ENCODE measurements around the gene KCNH8. TPM values are rescaled to one million over a fixed set of nuclear protein-coding genes. Genes with fewer than 3 reads are reported as not detected.

The KCNH8 gene
- polyA plus RNA-seq, 3 donors: 0.03 TPM; not detected in 2

DNA sequence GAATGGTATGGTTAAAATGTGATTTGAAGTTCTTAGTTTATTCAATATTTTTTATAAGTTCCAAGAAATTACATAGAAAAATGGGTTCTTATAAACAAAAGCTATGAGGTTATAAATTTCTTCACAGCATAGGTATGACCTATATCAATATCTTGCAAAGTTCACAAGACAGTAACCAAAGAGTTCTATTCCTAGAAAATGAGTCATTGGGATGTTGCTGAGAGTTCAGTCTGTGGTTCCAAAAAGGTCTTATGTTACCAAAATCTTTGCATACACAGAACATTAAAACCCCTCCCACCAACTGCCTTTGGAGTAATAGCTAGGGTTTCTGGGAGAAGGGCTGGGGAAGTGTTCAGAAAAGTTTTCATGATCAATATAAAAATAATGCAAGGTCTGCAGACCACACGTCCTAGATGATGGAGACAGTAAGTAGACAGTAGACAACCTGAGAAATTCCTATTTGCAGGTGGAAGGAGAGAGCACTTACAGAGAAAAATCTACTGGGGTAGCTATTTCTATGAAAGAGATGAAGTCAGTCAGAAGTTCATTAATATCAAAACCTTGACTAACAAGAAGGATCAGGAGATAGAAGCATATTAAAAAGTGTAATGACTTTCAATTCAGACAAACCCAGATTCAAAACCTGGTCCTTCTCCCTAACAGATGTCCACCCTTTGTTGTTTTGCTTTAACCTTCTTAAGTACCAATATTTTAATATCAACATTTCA is 279.3 kb downstream of the KCNH8 start:
- peaks cover 0 to 1% (median 0%) of the 10 kb centered on the region in 3 donors for H3K27me3 Mint-ChIP-seq (ENCODE audit: low read depth in 3 of 3)
- no peaks in the 10 kb centered on the region for H3K4me1 ChIP-seq (ENCODE audit: control insufficient read depth in 1 of 2, insufficient read depth in 2 of 2, low read length in 2 of 2)
- DNase-seq: no peak
- H3K36me3 Mint-ChIP-seq: no peaks in the 10 kb centered on the region
- H3K27ac Mint-ChIP-seq: no peak overlapping the region
- TF ChIP-seq, protein P1, sequence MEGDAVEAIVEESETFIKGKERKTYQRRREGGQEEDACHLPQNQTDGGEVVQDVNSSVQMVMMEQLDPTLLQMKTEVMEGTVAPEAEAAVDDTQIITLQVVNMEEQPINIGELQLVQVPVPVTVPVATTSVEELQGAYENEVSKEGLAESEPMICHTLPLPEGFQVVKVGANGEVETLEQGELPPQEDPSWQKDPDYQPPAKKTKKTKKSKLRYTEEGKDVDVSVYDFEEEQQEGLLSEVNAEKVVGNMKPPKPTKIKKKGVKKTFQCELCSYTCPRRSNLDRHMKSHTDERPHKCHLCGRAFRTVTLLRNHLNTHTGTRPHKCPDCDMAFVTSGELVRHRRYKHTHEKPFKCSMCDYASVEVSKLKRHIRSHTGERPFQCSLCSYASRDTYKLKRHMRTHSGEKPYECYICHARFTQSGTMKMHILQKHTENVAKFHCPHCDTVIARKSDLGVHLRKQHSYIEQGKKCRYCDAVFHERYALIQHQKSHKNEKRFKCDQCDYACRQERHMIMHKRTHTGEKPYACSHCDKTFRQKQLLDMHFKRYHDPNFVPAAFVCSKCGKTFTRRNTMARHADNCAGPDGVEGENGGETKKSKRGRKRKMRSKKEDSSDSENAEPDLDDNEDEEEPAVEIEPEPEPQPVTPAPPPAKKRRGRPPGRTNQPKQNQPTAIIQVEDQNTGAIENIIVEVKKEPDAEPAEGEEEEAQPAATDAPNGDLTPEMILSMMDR (IDR thresholded peaks at IDR 0.05): no peak
- H3K4me3 ChIP-seq (replicated peaks in 1 of 3; ENCODE audit: low read depth in 2 of 3, low read length in 3 of 3): no peak overlapping the region
- no peaks in the 10 kb centered on the region for H3K27me3 ChIP-seq (ENCODE audit: control insufficient read depth in 2 of 2, insufficient read depth in 2 of 2, low read length in 2 of 2)
- no peaks in the 10 kb centered on the region for H3K9me3 ChIP-seq (replicated peaks in 1 of 2; ENCODE audit: control insufficient read depth in 1 of 2, insufficient read depth in 1 of 2, low read length in 2 of 2)
- intact Hi-C loops (cut with micrococcal nuclease): no loop called here
- H2AFZ ChIP-seq (ENCODE audit: insufficient read depth, low read depth, low read length, poor library complexity, severe bottlenecking): no peak overlapping the region
- WGBS (ENCODE audit: insufficient coverage): 83% methylated on average over 1 of the region's 1 CpG
- H3K4me1 Mint-ChIP-seq: no peaks in the 10 kb centered on the region
- no peaks in the 10 kb centered on the region for H3K79me2 ChIP-seq (ENCODE audit: insufficient read depth, low read length)
- no peaks in the 10 kb centered on the region for H3K36me3 ChIP-seq (replicated peaks in 1 of 2; ENCODE audit: control insufficient read depth in 1 of 2, insufficient read depth in 2 of 2, low read length in 2 of 2)
- no peak overlapping the region for H3K4me3 Mint-ChIP-seq
- H3K9me3 Mint-ChIP-seq: peaks cover 0 to 12% (median 3%) of the 10 kb centered on the region in 7 donors
- H3K4me2 ChIP-seq (replicated peaks; ENCODE audit: extremely low read depth, low read length, poor library complexity, severe bottlenecking): no peak overlapping the region
- H4K20me1 ChIP-seq (ENCODE audit: insufficient read depth, low read length): no peaks in the 10 kb centered on the region
- no peak overlapping the region for H3K27ac ChIP-seq (ENCODE audit: low read depth in 1 of 2, low read length in 2 of 2)
- no peak overlapping the region for H3K9ac ChIP-seq (ENCODE audit: insufficient read depth, low read length, poor library complexity, severe bottlenecking)

DNA sequence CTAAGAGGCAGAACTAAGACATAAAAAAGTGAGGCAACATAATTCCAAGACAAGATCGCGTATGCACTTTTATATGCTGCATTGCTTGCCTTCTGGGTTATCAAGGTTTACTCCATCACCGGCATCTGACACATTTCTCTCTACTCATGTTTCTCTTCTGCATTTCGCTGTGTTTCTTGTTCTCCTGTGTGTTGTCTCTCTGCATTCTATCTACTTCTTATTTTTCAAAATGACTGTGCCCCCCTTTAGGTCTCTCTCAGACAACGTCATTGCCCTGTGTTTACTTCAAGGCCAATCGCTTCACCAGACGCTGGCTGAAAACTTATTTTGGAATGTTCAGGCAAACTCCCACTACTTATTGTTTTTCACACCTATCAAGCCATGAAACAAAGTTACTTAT is 280.4 kb downstream of the KCNH8 start:
- Histone ChIP-seq H4K20me1 (ENCODE audit: insufficient read depth, low read length) (no peaks in the 10 kb centered on the region), H3K27me3 (ENCODE audit: control insufficient read depth in 2 of 2, insufficient read depth in 2 of 2, low read length in 2 of 2) (no peaks in the 10 kb centered on the region), H2AFZ (ENCODE audit: insufficient read depth, low read depth, low read length, poor library complexity, severe bottlenecking) (no peak overlapping the region), H3K4me2 (replicated peaks; ENCODE audit: extremely low read depth, low read length, poor library complexity, severe bottlenecking) (no peak overlapping the region), H3K27ac (ENCODE audit: low read depth in 1 of 2, low read length in 2 of 2) (no peak overlapping the region), H3K4me3 (replicated peaks in 1 of 3; ENCODE audit: low read depth in 2 of 3, low read length in 3 of 3) (no peak overlapping the region), H3K79me2 (ENCODE audit: insufficient read depth, low read length) (no peaks in the 10 kb centered on the region), H3K36me3 (replicated peaks in 1 of 2; ENCODE audit: control insufficient read depth in 1 of 2, insufficient read depth in 2 of 2, low read length in 2 of 2) (no peaks in the 10 kb centered on the region), H3K4me1 (ENCODE audit: control insufficient read depth in 1 of 2, insufficient read depth in 2 of 2, low read length in 2 of 2) (no peaks in the 10 kb centered on the region), H3K9me3 (replicated peaks in 1 of 2; ENCODE audit: control insufficient read depth in 1 of 2, insufficient read depth in 1 of 2, low read length in 2 of 2) (no peaks in the 10 kb centered on the region), H3K9ac (ENCODE audit: insufficient read depth, low read length, poor library complexity, severe bottlenecking) (no peak overlapping the region)
- Mint-ChIP-seq H3K4me3 (no peak overlapping the region), H3K27ac (no peak overlapping the region), H3K4me1 (no peaks in the 10 kb centered on the region), H3K27me3 (ENCODE audit: low read depth in 3 of 3) (peaks cover 0 to 1% (median 0%) of the 10 kb centered on the region in 3 donors), H3K36me3 (no peaks in the 10 kb centered on the region), H3K9me3 (peaks cover 0 to 14% (median 3%) of the 10 kb centered on the region in 7 donors)
- DNase-seq: no peak
- intact Hi-C loops (cut with micrococcal nuclease): no loop called here
- TF ChIP-seq, protein P1 (IDR thresholded peaks at IDR 0.05): no peak
- 94% methylated on average over 3 of the region's 7 CpGs for WGBS (ENCODE audit: insufficient coverage)
